Activated T-cell treated with anti-CD3 and anti-CD28 coated beads for 24 hours (primary cell): ENCODE results near the gene SEPHS2.
A peak's percentile ranks its signal among the peaks of the same experiment; 100 is the strongest.
"Not testable (repeated sequence)": the region's sequence is repeated elsewhere in the genome, so short reads cannot be mapped to it uniquely, and the experiment has no call there.

Experiments
- DNase-seq: peaks from one replicate; pipeline ENCODE4 v3.0.0-alpha.2; 2020; ENCODE audit warnings: low read depth

SEPHS2 gene

GRCh38 chr16:30445408-30446202 lies at the start of gene SEPHS2:
TSS of gene SEPHS2 (minus strand) at chr16:30445874. CDS start at chr16:30445727, 147 bp downstream.
- DNase-seq: peak; percentile 96

- no peak for DNase-seq
These were observed 49.0 kb upstream of the SEPHS2 start for GRCh38 chr16:30494709-30495108.

GRCh38 chr16:30493941-30494488 lies 48.3 kb upstream of the SEPHS2 start:
- DNase-seq: no peak

GRCh38 chr16:30491744-30492308 lies 46.2 kb upstream of the SEPHS2 start:
- DNase-seq: no peak

GRCh38 chr16:30491229-30491628 lies 45.6 kb upstream of the SEPHS2 start:
- DNase-seq: no peak

GRCh38 chr16:30490210-30490609 lies 44.5 kb upstream of the SEPHS2 start:
- DNase-seq: no peak

- no peak for DNase-seq
These were observed 43.3 kb upstream of the SEPHS2 start for GRCh38 chr16:30488764-30489605.

GRCh38 chr16:30485818-30486436 lies 40.3 kb upstream of the SEPHS2 start:
- no peak for DNase-seq

GRCh38 chr16:30484887-30485286 lies 39.2 kb upstream of the SEPHS2 start:
- DNase-seq: no peak

GRCh38 chr16:30482366-30482765 lies 36.7 kb upstream of the SEPHS2 start:
- DNase-seq: no peak

- no peak for DNase-seq
These were observed 35.7 kb upstream of the SEPHS2 start for GRCh38 chr16:30481381-30481780.

- DNase-seq: no peak
These were observed 33.2 kb upstream of the SEPHS2 start for GRCh38 chr16:30478766-30479478.

GRCh38 chr16:30477773-30478172 lies 32.1 kb upstream of the SEPHS2 start:
- DNase-seq: not testable (repeated sequence)

GRCh38 chr16:30476991-30477390 lies 31.3 kb upstream of the SEPHS2 start:
- no peak for DNase-seq

- DNase-seq: no peak
These were observed 29.0 kb upstream of the SEPHS2 start for GRCh38 chr16:30474684-30475083.

- DNase-seq: no peak
These were observed 28.4 kb upstream of the SEPHS2 start for GRCh38 chr16:30474074-30474452.

GRCh38 chr16:30473231-30474073 lies 27.8 kb upstream of the SEPHS2 start:
- DNase-seq: peak; percentile 68

GRCh38 chr16:30472328-30472942 lies 26.8 kb upstream of the SEPHS2 start, which contains the start of gene ITGAL:
TSS of gene ITGAL (plus strand) at chr16:30472742. CDS start at chr16:30472838, 96 bp downstream.
- peak; percentile 83 for DNase-seq

- no peak for DNase-seq
These were observed 24.9 kb upstream of the SEPHS2 start for GRCh38 chr16:30470632-30470995.

GRCh38 chr16:30470170-30470512 lies 24.5 kb upstream of the SEPHS2 start:
- no peak for DNase-seq
